Inflammatory macrophage (primary cell): ENCODE measurements around the gene SERPINF2.
"Not testable (repeated sequence)": the region's sequence is repeated elsewhere in the genome, so short reads cannot be mapped to it uniquely, and the experiment has no call there.

Experiments used
- DNase-seq, 2 donors: peaks; one replicate each; pipeline ENCODE4 v3.0.0-alpha.2; 2020 to 2022
- total RNA-seq, 18 experiments: gene quantifications; one replicate each; lab custom pipeline; 2026; ENCODE audit warnings: mixed read lengths in 6 of 18, inconsistent platforms in 2 of 18; lab: John Stamatoyannopoulos, UW

Gene SERPINF2
- total RNA-seq: 0.06 to 3.2 (median 1.5) reads per million in 18 experiments

GRCh38 chr17:1742371-1743087 is at the start of gene SERPINF2:
SERPINF2 (plus strand) TSS chr17:1742871; CDS start chr17:1744996, 2,125 bp downstream.
- DNase-seq: no peak

DNA sequence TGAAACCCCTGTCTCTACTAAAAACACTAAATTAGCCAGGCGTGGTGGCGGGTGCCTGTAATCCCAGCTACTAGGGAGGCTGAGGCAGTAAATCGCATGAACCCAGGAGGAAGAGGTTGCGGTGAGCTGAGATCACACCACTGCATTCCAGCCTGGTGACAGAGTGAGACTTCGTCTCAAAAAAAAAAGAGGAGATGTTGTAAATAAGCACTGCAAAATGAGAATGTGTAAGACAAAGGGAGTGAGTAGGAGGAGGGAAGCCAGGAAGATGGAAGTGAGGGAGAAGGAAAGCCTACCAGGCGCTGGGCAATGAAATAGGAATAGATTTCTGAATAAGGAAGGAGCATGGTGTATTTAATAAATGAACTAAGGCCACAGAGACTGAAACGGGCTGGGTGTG is 49.3 kb upstream of the SERPINF2 start:
- DNase-seq: no peak

DNA sequence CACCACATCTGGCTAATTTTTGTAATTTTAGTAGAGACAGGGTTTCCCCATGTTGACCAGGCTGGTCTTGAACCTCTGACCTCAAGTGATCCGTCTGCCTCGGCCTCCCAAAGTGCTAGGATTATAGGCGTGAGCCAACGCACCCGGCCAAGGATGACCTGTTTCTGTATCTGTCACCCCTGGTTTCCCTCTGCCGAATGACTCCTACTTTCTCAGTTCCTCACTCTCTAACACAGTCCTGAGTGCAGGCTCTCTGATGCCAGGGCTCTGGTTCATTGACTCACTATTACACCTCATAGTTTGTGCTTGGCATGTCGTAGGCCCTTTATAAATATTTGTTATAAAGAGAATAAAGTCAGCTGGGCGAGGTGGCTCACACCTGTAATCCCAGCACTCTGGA is 47.3 kb upstream of the SERPINF2 start:
- DNase-seq: no peak

DNA sequence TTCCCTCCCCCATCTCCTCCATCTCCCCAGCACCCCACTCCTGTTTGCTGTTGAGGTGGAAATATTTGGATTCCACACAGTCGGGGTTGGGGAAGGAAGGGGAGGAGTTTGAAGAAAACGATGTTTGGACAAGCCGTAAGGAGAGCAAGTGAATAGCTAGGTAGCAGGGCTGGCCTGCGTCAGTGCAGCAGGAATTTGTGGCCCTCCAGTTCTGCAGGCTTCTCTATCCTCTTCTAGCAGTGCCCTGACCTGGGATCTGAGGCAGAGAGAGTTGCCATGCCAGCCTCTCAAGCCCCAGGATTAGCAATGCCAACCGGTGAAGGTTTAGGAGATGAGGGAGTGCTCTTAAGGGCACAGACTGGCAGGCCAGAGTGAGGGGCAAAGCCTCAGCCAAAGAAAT is 45.0 kb upstream of the SERPINF2 start:
- DNase-seq: no peak

DNA sequence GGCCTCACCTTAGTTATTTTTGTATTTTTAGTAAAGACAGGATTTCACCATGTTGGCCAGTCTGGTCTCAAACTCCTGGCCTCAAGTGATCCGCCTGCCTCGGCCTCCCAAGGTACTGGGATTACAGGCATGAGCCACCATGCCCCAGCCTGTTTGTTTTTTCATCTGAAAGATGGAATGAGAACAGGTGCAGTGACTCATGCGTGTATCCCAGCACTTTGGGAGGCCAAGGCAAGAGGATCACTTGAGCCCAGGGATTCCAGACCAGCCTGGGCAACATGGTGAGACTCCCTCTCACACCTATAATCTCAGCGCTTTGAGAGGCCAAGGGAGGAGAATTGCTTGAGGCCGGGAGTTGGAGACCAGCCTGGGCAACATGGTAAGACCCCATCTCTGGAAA is 42.8 kb upstream of the SERPINF2 start:
- not testable (repeated sequence) for DNase-seq

DNA sequence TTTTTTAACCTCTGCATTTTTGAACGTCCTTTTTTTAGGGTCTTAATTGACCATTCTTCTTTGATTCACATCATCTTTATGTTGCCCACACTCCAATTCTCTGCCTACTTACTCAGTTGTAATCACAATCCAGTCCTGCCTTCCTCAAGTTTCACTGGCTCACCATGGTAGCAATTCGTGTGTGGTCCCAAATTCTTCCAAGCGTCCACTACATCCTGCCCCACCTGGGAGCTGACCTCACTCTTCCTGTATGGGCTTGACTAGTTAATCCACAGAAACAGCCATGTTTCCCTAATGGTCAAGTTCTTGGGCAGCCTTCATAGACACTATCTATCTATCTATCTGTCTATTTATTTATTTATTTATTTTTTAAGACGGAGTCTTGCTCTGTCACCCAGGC is 39.6 kb upstream of the SERPINF2 start:
- no peak for DNase-seq

DNA sequence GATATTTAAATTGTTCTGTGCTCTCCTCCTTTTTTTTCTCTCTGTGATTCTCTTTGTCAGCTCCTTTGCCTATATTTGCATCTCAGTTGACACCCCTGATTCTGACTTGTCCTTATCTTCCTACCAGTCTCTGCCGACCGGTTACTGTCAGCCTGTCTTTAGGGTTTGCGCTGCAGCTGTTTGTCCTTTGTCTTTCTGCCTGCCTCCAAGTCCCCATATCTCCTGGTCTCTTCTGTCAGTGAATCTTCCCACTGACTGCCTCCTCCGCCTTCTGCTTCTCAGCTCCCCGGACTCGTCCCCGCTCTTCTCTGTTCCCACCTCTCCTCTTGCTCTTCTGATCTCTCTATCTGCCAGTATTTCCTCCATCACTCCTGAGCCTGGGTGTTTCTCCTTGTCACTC is 37.7 kb upstream of the SERPINF2 start:
- DNase-seq: no peak

- DNase-seq: no peak
Observed at GRCh38 chr17:1707107-1707506, 35.6 kb upstream of the SERPINF2 start.

- not testable (repeated sequence) for DNase-seq
Observed at GRCh38 chr17:1708791-1709346, 33.8 kb upstream of the SERPINF2 start.

DNA sequence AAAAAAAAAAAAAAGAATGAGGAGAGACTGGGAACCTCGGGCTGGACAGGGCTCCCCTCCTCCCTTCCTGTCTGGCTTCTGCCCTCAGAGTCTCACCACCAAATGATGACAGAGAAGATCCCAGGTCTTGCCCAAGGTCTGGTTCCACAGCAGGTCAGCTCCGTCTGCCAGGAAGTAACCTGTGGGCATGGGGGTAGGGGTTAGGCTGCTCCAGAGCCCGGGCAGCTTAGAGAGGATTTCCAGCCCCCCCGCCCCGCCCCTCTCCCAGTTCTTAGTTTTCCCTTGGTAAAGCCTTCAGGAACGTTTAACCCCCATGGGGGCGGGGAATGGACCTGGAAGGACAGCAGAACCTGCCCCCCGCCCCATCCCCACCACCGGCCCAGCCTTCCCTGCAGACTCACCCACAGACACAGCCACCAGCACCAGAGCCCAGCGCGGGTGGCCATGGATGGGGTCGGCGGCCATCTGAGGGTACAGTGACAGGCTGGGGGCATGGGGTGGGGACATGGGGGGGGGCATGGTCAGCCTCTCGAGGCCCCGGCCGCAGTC is 33.2 kb upstream of the SERPINF2 start:
- peak in 1 of 2 donors; percentile 36 for DNase-seq

- DNase-seq: peak; percentile 24 to 55
Observed at GRCh38 chr17:1709971-1710806, 32.5 kb upstream of the SERPINF2 start, which contains the start of gene TLCD2. TLCD2 (minus strand) TSS chr17:1710377; CDS start chr17:1710242, 135 bp downstream.

DNA sequence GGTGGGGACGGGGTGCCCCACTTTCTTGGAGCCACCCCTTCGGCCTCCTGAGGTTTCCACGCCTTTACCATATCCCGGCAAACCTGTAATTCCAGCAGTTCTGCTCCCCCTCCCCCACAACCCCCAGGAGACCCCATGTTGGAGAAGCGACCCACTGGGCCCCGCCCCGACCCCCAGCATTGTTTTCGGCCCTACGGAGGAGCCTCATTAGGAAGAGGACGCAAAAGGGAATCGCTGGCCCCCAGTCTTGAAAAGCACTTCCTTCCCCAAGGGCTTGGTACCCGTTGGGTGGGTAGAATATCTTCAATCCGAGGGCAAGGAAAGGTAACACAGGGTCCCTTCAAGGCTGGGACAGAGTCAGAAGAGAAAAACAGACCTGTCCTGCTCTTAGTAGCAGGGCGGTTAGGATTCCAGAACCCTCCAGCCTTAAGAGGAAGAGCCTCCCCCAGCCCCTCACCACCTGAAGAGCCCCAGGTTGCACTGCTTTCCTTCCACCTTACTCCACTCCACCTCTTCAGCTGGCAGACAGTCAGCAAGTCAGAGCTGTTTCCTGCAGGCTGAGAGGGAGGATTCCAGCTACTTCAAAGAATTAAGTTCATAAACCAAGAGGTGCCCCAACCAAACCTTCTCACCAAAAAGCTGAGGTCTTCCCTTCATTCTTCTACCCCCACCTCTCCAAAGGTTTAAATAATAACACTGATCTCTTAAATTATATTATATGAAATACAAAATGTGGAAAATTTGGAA is 31.7 kb upstream of the SERPINF2 start:
- DNase-seq: no peak

DNA sequence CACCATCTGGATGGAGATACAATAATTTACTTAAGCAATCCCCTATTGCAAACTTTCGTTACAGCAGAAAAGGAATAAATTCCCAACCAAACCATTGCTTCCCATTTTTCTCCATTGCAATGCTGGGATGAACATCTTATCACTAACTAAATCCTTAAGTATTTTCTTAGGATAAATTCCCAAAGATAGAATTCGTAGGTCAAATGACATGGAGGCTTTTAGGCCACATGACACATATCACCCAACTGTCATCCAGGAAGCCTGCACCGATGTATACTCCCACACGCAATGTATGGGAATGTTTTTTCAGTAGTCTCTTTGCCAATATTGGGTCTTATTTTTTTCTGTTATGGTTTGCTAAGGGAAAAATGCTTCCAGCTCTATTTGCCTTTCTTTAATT is 30.9 kb upstream of the SERPINF2 start:
- DNase-seq: no peak

- no peak for DNase-seq
Observed at GRCh38 chr17:1712271-1712670, 30.4 kb upstream of the SERPINF2 start.

GRCh38 chr17:1713160-1713877 is 29.4 kb upstream of the SERPINF2 start:
- no peak for DNase-seq

DNA sequence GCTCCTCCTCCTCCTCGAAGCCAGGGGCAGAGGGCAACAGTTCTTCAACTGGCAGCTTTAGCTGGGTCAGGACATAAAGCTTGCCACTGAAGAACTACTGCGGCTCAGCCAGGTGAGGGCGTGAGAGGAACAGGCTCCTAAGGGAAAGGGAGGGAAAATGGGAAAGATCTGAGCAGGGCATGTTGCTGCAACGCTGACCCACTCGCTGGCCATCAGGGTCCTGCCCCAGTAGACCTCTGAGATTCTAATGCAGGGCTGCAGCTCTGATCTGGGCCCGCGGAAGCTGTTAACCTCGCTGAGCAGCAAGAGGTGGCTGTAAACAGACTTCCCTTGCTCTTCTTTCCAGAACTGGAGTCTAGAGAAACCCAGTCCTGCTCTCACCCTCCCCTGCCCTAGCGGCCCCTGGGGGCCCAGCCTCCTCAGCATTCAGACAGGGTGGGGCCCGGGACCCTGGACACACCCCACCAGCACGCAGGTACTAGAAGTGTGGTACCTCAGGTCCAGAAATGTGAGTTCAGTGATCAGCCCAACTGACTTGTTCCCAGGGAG is 28.7 kb upstream of the SERPINF2 start:
- no peak for DNase-seq

GRCh38 chr17:1714427-1714979 is 28.2 kb upstream of the SERPINF2 start:
- DNase-seq: peak; percentile 72 to 73

DNA sequence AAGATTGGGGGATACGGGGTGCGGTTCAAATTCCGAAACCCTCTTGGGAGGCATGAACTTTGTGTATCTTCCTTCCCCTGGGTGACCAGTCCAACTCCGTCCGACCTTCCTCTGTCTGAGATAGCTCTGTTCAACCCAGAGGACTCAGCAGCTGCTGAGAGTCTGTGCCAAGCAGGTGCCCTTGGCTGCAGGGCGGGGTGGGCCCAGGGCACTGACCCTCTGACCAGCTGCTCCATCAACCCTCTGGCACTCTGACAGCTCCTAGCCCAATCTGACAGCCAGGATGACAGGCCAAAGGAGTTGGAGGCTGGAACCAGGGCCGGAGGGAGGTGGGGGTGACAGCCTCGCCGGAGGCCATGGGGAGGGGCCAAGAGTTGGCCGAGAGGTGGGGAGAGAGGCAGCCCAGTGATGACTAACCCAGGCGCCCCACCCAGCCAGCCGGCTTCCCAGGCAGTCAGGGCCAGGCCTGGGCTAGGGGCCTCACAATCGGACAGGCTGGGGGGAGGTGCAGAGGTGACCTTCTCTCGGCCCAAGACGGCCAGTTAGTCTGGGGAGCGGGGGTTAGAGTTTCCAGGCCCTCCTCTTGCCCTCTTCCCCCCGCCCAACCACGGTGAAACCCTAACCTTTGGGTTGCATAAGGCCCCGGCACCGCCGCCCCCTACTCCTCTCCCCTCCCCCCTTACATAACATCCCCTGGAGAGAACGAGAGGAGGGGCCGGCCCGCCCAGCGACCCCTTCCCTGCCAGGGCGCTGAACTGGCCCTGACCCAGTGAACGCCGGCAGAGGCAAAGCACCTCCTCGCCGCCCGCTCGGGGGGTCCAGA is 27.5 kb upstream of the SERPINF2 start:
- DNase-seq: peak; percentile 57 to 60

GRCh38 chr17:1715803-1716075 is 26.9 kb upstream of the SERPINF2 start:
- no peak for DNase-seq
